ENCODE data around the gene GAL3ST1.

Gene GAL3ST1

GRCh38 chr22:30580896-30581295 is 6.4 kb upstream of the GAL3ST1 start:
- H3K36me3 ChIP-seq (ENCODE audit: insufficient read depth, low read length), result peaks cover 82% of the 10 kb centered on the region; the same call in 1 of the 2 replicates
- TF ChIP-seq EZH2phosphoT487 (IDR thresholded peaks at IDR 0.05; ENCODE audit: borderline replicate concordance), result no peak
- no peak for TF ChIP-seq CTCF (conservative IDR thresholded peaks at IDR 0.05; ENCODE audit: low read length)
- no peaks in the 10 kb centered on the region for H3K9me2 ChIP-seq (replicated peaks; ENCODE audit: low read depth, low read length)
- no peaks in the 10 kb centered on the region for H3K79me2 ChIP-seq (ENCODE audit: insufficient read depth, low read length)
- no peak overlapping the region for H3K4me3 ChIP-seq (ENCODE audit: low read length, poor library complexity, severe bottlenecking)
- no peak overlapping the region for H2AFZ ChIP-seq (ENCODE audit: low read length)
- H3K27me3 ChIP-seq (ENCODE audit: insufficient read depth, low read length, poor library complexity, severe bottlenecking), result no peaks in the 10 kb centered on the region
- no peak overlapping the region for H3K9ac ChIP-seq (ENCODE audit: low read depth, low read length, poor library complexity, severe bottlenecking)
- no peaks in the 10 kb centered on the region for H3F3A ChIP-seq (ENCODE audit: low read depth)
- H4K20me1 ChIP-seq (ENCODE audit: insufficient read depth, low read length, poor library complexity, severe bottlenecking), result no peaks in the 10 kb centered on the region
- H3K9me3 ChIP-seq (ENCODE audit: insufficient read depth, low read depth, low read length), result no peaks in the 10 kb centered on the region
- H3K4me2 ChIP-seq (ENCODE audit: low read depth, low read length, poor library complexity, severe bottlenecking), result no peak overlapping the region
- no peaks in the 10 kb centered on the region for H3K4me1 ChIP-seq (ENCODE audit: insufficient read depth, low read length, poor library complexity, severe bottlenecking)

GRCh38 chr22:30578481-30578880 is 4.0 kb upstream of the GAL3ST1 start:
- no peak for TF ChIP-seq CTCF (conservative IDR thresholded peaks at IDR 0.05; ENCODE audit: low read length)
- no peak for TF ChIP-seq EZH2phosphoT487 (IDR thresholded peaks at IDR 0.05; ENCODE audit: borderline replicate concordance)
- Histone ChIP-seq H3K27me3 (ENCODE audit: insufficient read depth, low read length, poor library complexity, severe bottlenecking) (no peaks in the 10 kb centered on the region), H2AFZ (ENCODE audit: low read length) (no peak overlapping the region), H3K79me2 (ENCODE audit: insufficient read depth, low read length) (no peaks in the 10 kb centered on the region), H3K36me3 (ENCODE audit: insufficient read depth, low read length) (peaks cover 63% of the 10 kb centered on the region; the same call in 1 of the 2 replicates), H3F3A (ENCODE audit: low read depth) (no peaks in the 10 kb centered on the region), H3K9ac (ENCODE audit: low read depth, low read length, poor library complexity, severe bottlenecking) (no peak overlapping the region), H3K9me3 (ENCODE audit: insufficient read depth, low read depth, low read length) (no peaks in the 10 kb centered on the region), H3K9me2 (replicated peaks; ENCODE audit: low read depth, low read length) (no peaks in the 10 kb centered on the region), H3K4me2 (ENCODE audit: low read depth, low read length, poor library complexity, severe bottlenecking) (no peak overlapping the region), H3K4me1 (ENCODE audit: insufficient read depth, low read length, poor library complexity, severe bottlenecking) (no peaks in the 10 kb centered on the region), H4K20me1 (ENCODE audit: insufficient read depth, low read length, poor library complexity, severe bottlenecking) (no peaks in the 10 kb centered on the region), H3K4me3 (ENCODE audit: low read length, poor library complexity, severe bottlenecking) (no peak overlapping the region)

- Histone ChIP-seq H3F3A (ENCODE audit: low read depth) (no peaks in the 10 kb centered on the region), H3K9me3 (ENCODE audit: insufficient read depth, low read depth, low read length) (no peaks in the 10 kb centered on the region), H3K27me3 (ENCODE audit: insufficient read depth, low read length, poor library complexity, severe bottlenecking) (no peaks in the 10 kb centered on the region), H3K4me1 (ENCODE audit: insufficient read depth, low read length, poor library complexity, severe bottlenecking) (no peaks in the 10 kb centered on the region), H2AFZ (ENCODE audit: low read length) (no peak overlapping the region), H3K4me3 (ENCODE audit: low read length, poor library complexity, severe bottlenecking) (no peak overlapping the region), H4K20me1 (ENCODE audit: insufficient read depth, low read length, poor library complexity, severe bottlenecking) (no peaks in the 10 kb centered on the region), H3K79me2 (ENCODE audit: insufficient read depth, low read length) (no peaks in the 10 kb centered on the region), H3K9me2 (replicated peaks; ENCODE audit: low read depth, low read length) (no peaks in the 10 kb centered on the region), H3K9ac (ENCODE audit: low read depth, low read length, poor library complexity, severe bottlenecking) (no peak overlapping the region), H3K4me2 (ENCODE audit: low read depth, low read length, poor library complexity, severe bottlenecking) (no peak overlapping the region), H3K36me3 (ENCODE audit: insufficient read depth, low read length) (peaks cover 46% of the 10 kb centered on the region; the same call in 1 of the 2 replicates)
- TF ChIP-seq EZH2phosphoT487 (IDR thresholded peaks at IDR 0.05; ENCODE audit: borderline replicate concordance) (no peak), CTCF (conservative IDR thresholded peaks at IDR 0.05; ENCODE audit: low read length) (no peak)
Measured at GRCh38 chr22:30575859-30576258, 1.4 kb upstream of the GAL3ST1 start.

All from Loucy (cell line).